B cell (primary cell): ENCODE data around the gene TEAD1. TPM values are rescaled to one million over a fixed set of nuclear protein-coding genes. Genes with fewer than 3 reads are reported as not detected.

Experiments used
- ATAC-seq: fragments of 200-7000 bp; cut with Tn5 transposase; one replicate; pipeline ENCODE4 v1.10.0; 2021; ENCODE audit warnings: low read depth, mild to moderate bottlenecking, moderate number of reproducible peaks, moderate library complexity
- CTCF ChIA-PET: fragments of 350-600 bp; sonication (Branson Sonifier 250); formaldehyde crosslinking; loops from one replicate; lab custom pipeline; 2021; ENCODE audit warnings: antibody characterized with exemption, inconsistent platforms; lab: Charles Lee
- POLR2A ChIA-PET: fragments of 350-600 bp; sonication (Branson Sonifier 250); formaldehyde crosslinking; loops from one replicate; lab custom pipeline; 2021; ENCODE audit warnings: antibody characterized with exemption; lab: Charles Lee
- DNase-seq: peaks from one replicate; pipeline ENCODE4 v3.0.0; 2013
- H2AFZ ChIP-seq: 2 replicates; pipeline ENCODE4 v1.6.1; 2012; ENCODE audit warnings: mild to moderate bottlenecking, low read depth, low read length; ENCODE audit not compliant: insufficient read depth, poor library complexity, severe bottlenecking
- H3K27ac ChIP-seq, 2 donors: 1 replicate in 1 of 2; 2 replicates in 1 of 2; pipeline ENCODE4 v1.5.1; 2012 to 2013; ENCODE audit warnings: low read length in 2 of 2, mild to moderate bottlenecking in 2 of 2, moderate library complexity in 1 of 2
- H3K27me3 ChIP-seq, 4 experiments: fragments of 200-600 bp in 1 of 4; sonication (generic) in 1 of 4; replicated peaks in 1 of 4; 1 replicate in 2 of 4; 2 replicates in 2 of 4; pipeline versions ENCODE4 v1.6.1 to v1.7.0; 2013 to 2016; ENCODE audit warnings: low read length in 3 of 4, mild to moderate bottlenecking in 2 of 4, mixed read lengths in 1 of 4, moderate library complexity in 1 of 4; ENCODE audit not compliant: insufficient read depth in 4 of 4, control insufficient read depth in 3 of 4; ENCODE audit errors: control extremely low read depth in 1 of 4
- H3K36me3 ChIP-seq, 2 experiments: replicated peaks in 1 of 2; 1 replicate in 1 of 2; 2 replicates in 1 of 2; pipeline versions ENCODE4 v1.6.1 to v1.7.1; 2013; ENCODE audit warnings: low read length in 1 of 2; ENCODE audit not compliant: insufficient read depth in 2 of 2, control insufficient read depth in 1 of 2; ENCODE audit errors: control extremely low read depth in 1 of 2, extremely low read depth in 1 of 2
- H3K4me1 ChIP-seq, 2 donors: fragments of 200-600 bp in 1 of 2; sonication (generic) in 1 of 2; 1 replicate in 1 of 2; 2 replicates in 1 of 2; pipeline versions ENCODE4 v1.5.1 to v1.6.1; 2013 to 2017; ENCODE audit warnings: low read length in 2 of 2; ENCODE audit not compliant: control insufficient read depth in 2 of 2, insufficient read depth in 2 of 2
- H3K4me2 ChIP-seq: replicated peaks from 2 replicates; pipeline ENCODE3; 2012; ENCODE audit warnings: mild to moderate bottlenecking, low read depth, low read length; ENCODE audit not compliant: poor library complexity, severe bottlenecking
- H3K4me3 ChIP-seq, 5 experiments: fragments of 200-600 bp in 1 of 5; sonication (generic) in 1 of 5; 1 replicate in 3 of 5; 2 replicates in 2 of 5; pipeline versions ENCODE4 v1.5.1 to v1.7.0; 2011 to 2016; ENCODE audit warnings: low read length in 4 of 5, mild to moderate bottlenecking in 4 of 5, low read depth in 2 of 5, control low read depth in 1 of 5, moderate library complexity in 1 of 5; ENCODE audit not compliant: insufficient read depth in 1 of 5; ENCODE audit errors: control extremely low read depth in 1 of 5, extremely low read depth in 1 of 5
- H3K79me2 ChIP-seq: fragments of 200-600 bp; sonication (generic); one replicate; pipeline ENCODE4 v1.6.0; 2016; ENCODE audit warnings: low read length; ENCODE audit not compliant: control insufficient read depth, insufficient read depth
- H3K9ac ChIP-seq: fragments of 200-600 bp; sonication (generic); 2 replicates; pipeline ENCODE4 v1.6.1; 2017; ENCODE audit warnings: mild to moderate bottlenecking, low read length, moderate library complexity
- H3K9me3 ChIP-seq, 3 donors: one replicate each; pipeline versions ENCODE4 v1.6.1 to v1.7.1; 2013; ENCODE audit warnings: low read length in 2 of 3; ENCODE audit not compliant: control insufficient read depth in 2 of 3, insufficient read depth in 1 of 3; ENCODE audit errors: control extremely low read depth in 1 of 3
- H4K20me1 ChIP-seq: 2 replicates; pipeline ENCODE4 v1.6.0; 2012; ENCODE audit warnings: mild to moderate bottlenecking, low read length; ENCODE audit not compliant: insufficient read depth, control insufficient read depth, poor library complexity, severe bottlenecking
- H3K27ac Mint-ChIP-seq: one replicate; pipeline ENCODE4 v1.8.0; 2021; ENCODE audit warnings: mixed read lengths
- H3K27me3 Mint-ChIP-seq: one replicate; pipeline ENCODE4 v1.8.0; 2021; ENCODE audit warnings: mixed read lengths
- H3K4me1 Mint-ChIP-seq: one replicate; pipeline ENCODE4 v1.8.0; 2021; ENCODE audit warnings: mixed read lengths
- H3K4me3 Mint-ChIP-seq: one replicate; pipeline ENCODE4 v1.8.0; 2021; ENCODE audit warnings: mixed read lengths
- H3K9me3 Mint-ChIP-seq: one replicate; pipeline ENCODE4 v1.8.0; 2022; ENCODE audit warnings: mixed read lengths; ENCODE audit not compliant: insufficient read depth
- EZH2 ChIP-seq: IDR thresholded peaks from 2 replicates; pipeline ENCODE4 v1.6.1; 2012; ENCODE audit warnings: borderline replicate concordance, low read depth, mild to moderate bottlenecking, moderate library complexity, low read length; ENCODE audit not compliant: insufficient read depth, poor library complexity, severe bottlenecking
- WGBS: methylation state at CpG from one replicate; pipeline ENCODE4 v1.1.5; 2013; ENCODE audit warnings: missing lambda C conversion rate; ENCODE audit not compliant: insufficient coverage; 5-methylcytosine and 5-hydroxymethylcytosine counted together
- intact Hi-C: fragments of 100-400 bp; cut with micrococcal nuclease; formaldehyde crosslinking; loops from one replicate; pipeline ENCODE4 v1.10.0; 2022
- polyA plus RNA-seq: library from polyadenylated mRNA; depleted of rRNA; stranded (reverse); fragments of >200 nt; gene quantifications from 2 replicates; pipeline ENCODE4 v1.2.3, GENCODE V29; 2012
- total RNA-seq, 2 donors: library from RNA; stranded (reverse); fragments of 120-200 nt in 1 of 2; gene quantifications; 1 replicate in 1 of 2; 2 replicates in 1 of 2; pipeline versions ENCODE4 v1.2.3 to v1.2.4, GENCODE V29; 2013 to 2022
- TF ChIP-seq, protein P1 (sequence below): fragments of 200-600 bp; IDR thresholded peaks from one replicate; pipeline ENCODE4 v1.8.0; 2022; ENCODE audit warnings: antibody characterized with exemption, mild to moderate bottlenecking

The TEAD1 gene
- total and polyA plus RNA-seq, 2 donors (not counting 1 experiment from before 2014, with no cell fraction given), result 0.30 TPM; not detected in 1

DNA sequence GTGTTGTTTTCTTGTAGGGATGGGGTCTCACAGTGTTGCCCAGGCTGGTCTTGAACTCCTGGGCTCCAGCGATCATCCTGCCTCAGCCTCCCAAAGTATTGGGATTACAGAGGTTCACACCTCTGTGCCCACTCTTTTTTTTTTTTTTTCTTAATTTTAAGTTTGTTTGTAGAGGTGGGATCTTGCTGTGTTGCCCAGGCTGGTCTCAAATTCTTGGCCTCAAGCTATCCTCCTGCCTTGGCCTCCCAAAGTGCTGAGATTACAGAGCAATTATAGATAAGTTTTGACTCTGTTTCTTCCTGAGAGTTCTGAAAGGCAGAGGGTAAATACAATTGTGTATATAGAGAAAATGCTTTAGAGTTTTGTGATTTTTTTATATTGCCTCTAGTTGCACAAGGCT lies 160.4 kb downstream of the TEAD1 start:
- Histone ChIP-seq H4K20me1 (no peaks in the 10 kb centered on the region), H3K9me3 (no peaks in the 10 kb centered on the region), H3K4me3 (no peak overlapping the region), H3K27me3 (peaks cover 0 to 8% (median 5%) of the 10 kb centered on the region in 4 experiments), H3K27ac (no peak overlapping the region), H2AFZ (no peak overlapping the region), H3K79me2 (no peaks in the 10 kb centered on the region), H3K4me1 (no peaks in the 10 kb centered on the region), H3K9ac (no peak overlapping the region), H3K36me3 (no peaks in the 10 kb centered on the region), H3K4me2 (no peak overlapping the region)
- ATAC-seq (no peak), DNase-seq (no peak)
- no peak overlapping the region for H3K4me3 Mint-ChIP-seq
- WGBS, result no CpG with 5 or more reads among the region's 1 CpG
- H3K27me3 Mint-ChIP-seq, result peaks cover 34% of the 10 kb centered on the region
- no peaks in the 10 kb centered on the region for H3K9me3 Mint-ChIP-seq
- ChIA-PET CTCF (no interaction called here), POLR2A (no interaction called here)
- TF ChIP-seq, protein P1, sequence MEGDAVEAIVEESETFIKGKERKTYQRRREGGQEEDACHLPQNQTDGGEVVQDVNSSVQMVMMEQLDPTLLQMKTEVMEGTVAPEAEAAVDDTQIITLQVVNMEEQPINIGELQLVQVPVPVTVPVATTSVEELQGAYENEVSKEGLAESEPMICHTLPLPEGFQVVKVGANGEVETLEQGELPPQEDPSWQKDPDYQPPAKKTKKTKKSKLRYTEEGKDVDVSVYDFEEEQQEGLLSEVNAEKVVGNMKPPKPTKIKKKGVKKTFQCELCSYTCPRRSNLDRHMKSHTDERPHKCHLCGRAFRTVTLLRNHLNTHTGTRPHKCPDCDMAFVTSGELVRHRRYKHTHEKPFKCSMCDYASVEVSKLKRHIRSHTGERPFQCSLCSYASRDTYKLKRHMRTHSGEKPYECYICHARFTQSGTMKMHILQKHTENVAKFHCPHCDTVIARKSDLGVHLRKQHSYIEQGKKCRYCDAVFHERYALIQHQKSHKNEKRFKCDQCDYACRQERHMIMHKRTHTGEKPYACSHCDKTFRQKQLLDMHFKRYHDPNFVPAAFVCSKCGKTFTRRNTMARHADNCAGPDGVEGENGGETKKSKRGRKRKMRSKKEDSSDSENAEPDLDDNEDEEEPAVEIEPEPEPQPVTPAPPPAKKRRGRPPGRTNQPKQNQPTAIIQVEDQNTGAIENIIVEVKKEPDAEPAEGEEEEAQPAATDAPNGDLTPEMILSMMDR, result no peak
- no peak for TF ChIP-seq EZH2
- H3K27ac Mint-ChIP-seq, result no peak overlapping the region
- intact Hi-C loops, result no loop called here
- H3K4me1 Mint-ChIP-seq, result no peaks in the 10 kb centered on the region

DNA sequence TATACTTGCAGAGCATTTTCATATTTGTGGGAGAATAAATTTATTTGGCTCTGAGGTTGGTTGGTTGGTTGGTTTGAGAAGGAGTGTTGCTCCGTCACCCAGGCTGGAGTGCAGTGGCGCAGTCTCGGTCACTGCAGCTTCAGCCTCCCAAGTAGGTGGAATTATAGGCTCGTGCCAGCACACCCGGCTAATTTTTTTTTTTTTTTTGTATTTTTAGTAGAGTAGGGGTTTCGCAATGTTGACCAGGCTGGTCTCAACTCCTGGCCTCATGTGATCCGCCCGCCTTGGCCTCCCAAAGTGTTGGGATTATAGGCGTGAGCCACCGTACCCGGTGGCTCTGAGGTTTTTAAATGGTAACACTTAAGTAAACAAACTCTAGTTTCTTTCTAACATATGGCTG lies 161.1 kb downstream of the TEAD1 start:
- ATAC-seq (no peak), DNase-seq (no peak)
- Histone ChIP-seq H3K79me2 (no peaks in the 10 kb centered on the region), H4K20me1 (no peaks in the 10 kb centered on the region), H3K36me3 (no peaks in the 10 kb centered on the region), H3K4me1 (no peaks in the 10 kb centered on the region), H2AFZ (no peak overlapping the region), H3K9me3 (no peaks in the 10 kb centered on the region), H3K27ac (no peak overlapping the region), H3K9ac (no peak overlapping the region), H3K4me2 (no peak overlapping the region), H3K27me3 (peaks cover 0 to 5% (median 2%) of the 10 kb centered on the region in 4 experiments), H3K4me3 (no peak overlapping the region)
- ChIA-PET POLR2A (no interaction called here), CTCF (no interaction called here)
- peaks cover 27% of the 10 kb centered on the region for H3K27me3 Mint-ChIP-seq
- no peaks in the 10 kb centered on the region for H3K9me3 Mint-ChIP-seq
- 97% methylated on average over 3 of the region's 11 CpGs for WGBS
- H3K4me3 Mint-ChIP-seq, result no peak overlapping the region
- H3K4me1 Mint-ChIP-seq, result no peaks in the 10 kb centered on the region
- intact Hi-C loops, result no loop called here
- H3K27ac Mint-ChIP-seq, result no peak overlapping the region
- TF ChIP-seq EZH2, result no peak
- TF ChIP-seq, protein P1, result no peak
